IPS-18a (cell line): Measurements from ENCODE around the gene GPR157.

ENCODE experiments used
- H3K27ac ChIP-seq: one replicate; pipeline ENCODE4 v1.5.1; 2013; ENCODE audit warnings: low read length
- H3K27me3 ChIP-seq: one replicate; pipeline ENCODE4 v1.6.1; 2013; ENCODE audit warnings: mild to moderate bottlenecking, low read length; ENCODE audit not compliant: control insufficient read depth, insufficient read depth
- H3K36me3 ChIP-seq: one replicate; pipeline ENCODE4 v1.6.1; 2013; ENCODE audit warnings: low read depth, low read length; ENCODE audit not compliant: control insufficient read depth
- H3K4me1 ChIP-seq: one replicate; pipeline ENCODE4 v1.6.1; 2013; ENCODE audit warnings: low read depth, low read length; ENCODE audit not compliant: control insufficient read depth
- H3K4me3 ChIP-seq: one replicate; pipeline ENCODE4 v1.5.1; 2013; ENCODE audit warnings: low read length
- H3K9ac ChIP-seq: one replicate; pipeline ENCODE4 v1.6.1; 2013; ENCODE audit warnings: mild to moderate bottlenecking, low read length, moderate library complexity
- H3K9me3 ChIP-seq: one replicate; pipeline ENCODE4 v1.6.1; 2013; ENCODE audit warnings: low read depth, low read length; ENCODE audit not compliant: control insufficient read depth

Gene GPR157

DNA sequence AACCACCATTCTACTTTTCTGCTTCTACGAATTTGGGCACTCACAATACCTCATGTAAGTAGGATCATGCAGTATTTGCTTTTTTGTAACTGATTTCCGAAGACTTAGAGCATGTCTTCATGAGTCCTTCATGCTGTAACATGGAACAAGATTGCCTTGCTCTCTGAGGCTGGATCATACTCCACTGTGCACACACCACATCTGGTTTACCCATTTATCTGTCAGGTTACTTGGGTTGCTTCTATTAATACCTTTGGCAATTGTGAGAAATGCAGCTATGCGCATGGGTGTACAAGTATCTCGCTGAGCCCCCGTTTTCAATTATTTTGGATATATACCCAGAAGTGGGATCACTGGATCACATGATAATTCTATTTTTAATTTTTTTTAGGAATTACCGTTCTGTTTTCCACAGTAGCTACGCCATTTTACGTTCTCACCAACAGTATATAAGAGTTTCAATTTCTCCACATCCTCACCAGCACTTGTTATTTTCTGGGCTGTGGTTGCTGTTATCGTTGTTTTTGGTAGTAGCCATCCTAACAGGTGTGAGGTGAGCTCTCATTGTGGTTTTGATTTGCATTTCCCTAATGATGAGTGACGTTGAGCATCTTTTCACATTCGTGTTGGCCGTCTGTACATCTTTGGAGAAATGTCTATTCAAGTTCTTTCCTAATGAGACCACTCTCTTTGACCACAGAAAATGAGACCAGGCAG, 48.8 kb downstream of the GPR157 start:
- Histone ChIP-seq H3K4me1 (no peaks in the 10 kb centered on the region), H3K4me3 (no peak overlapping the region), H3K9ac (no peak overlapping the region), H3K27ac (no peak overlapping the region), H3K36me3 (no peaks in the 10 kb centered on the region), H3K9me3 (no peaks in the 10 kb centered on the region), H3K27me3 (no peaks in the 10 kb centered on the region)

DNA sequence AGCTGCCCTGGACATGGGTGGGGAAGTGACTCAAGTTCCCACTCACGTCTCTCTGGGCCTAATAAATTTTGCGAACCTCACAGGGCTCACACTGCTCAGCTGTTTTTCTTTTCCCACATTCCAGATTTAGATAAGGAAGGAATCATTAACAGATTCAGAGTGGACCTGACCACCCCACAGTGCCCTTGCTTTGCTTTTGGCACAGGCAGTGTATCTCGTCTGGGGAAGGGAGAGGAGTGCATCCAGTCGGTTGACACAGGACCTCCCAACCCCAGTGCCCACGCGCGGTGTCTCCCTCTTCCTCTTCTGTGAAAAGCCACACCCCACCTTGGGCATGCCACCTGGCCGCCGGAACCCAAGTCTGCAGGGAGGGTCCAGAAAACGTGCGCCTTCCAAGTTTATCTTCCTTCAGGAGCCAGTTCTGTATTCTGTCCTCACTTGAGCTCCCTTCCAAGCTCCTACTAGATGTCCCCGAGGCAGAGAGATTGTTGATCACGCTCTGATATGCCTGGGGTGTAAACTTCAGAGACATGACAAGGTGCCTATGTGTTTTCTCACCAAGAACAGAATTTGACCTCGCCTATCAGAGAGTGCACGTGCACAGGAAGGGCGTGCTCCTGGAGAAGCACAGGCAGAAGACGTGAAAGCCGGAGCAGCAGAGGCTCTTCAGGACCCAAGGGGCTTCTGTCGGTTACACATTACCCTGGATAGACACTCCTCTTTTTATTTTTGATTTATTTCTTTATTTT, 50.0 kb downstream of the GPR157 start:
- H3K36me3 ChIP-seq = no peaks in the 10 kb centered on the region
- H3K4me3 ChIP-seq = no peak overlapping the region
- no peak overlapping the region for H3K27ac ChIP-seq
- H3K27me3 ChIP-seq = no peaks in the 10 kb centered on the region
- H3K9me3 ChIP-seq = no peaks in the 10 kb centered on the region
- H3K4me1 ChIP-seq = no peaks in the 10 kb centered on the region
- H3K9ac ChIP-seq = no peak overlapping the region

DNA sequence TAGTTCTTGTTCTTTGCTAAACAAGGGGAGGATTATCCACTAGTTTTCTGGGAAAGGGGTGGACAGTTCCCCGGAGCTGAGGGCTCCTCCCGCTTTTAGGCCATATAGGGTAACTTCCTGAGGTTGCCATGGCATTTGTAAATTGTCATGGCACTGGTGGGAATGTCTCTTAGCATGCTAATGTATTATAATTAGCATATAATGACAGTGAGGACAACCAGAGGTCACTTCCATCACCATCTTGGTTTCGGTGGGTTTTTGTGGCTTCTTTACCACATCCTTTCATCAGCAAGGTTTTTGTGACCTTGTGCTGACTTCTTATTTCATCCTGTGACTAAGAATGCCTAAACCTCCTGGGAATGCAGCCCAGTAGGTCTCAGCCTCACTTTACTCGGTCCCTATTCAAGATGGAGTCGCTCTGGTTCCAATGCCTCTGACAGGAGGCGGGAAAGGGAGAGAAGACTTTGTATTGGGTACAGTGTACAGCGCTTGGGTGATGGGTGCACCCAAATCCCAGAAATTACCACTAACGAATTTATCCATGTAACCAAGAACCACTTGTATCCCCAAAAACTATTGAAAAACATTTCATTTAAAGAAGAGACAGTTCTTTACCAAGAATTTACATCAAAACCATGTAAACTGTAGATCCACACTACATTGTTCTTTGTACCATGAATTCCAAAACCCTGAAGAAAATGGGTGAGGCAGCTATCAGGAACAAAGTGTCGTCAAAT, 50.7 kb downstream of the GPR157 start:
- Histone ChIP-seq H3K9ac (no peak overlapping the region), H3K36me3 (no peaks in the 10 kb centered on the region), H3K27ac (no peak overlapping the region), H3K27me3 (no peaks in the 10 kb centered on the region), H3K9me3 (no peaks in the 10 kb centered on the region), H3K4me3 (no peak overlapping the region), H3K4me1 (no peaks in the 10 kb centered on the region)

DNA sequence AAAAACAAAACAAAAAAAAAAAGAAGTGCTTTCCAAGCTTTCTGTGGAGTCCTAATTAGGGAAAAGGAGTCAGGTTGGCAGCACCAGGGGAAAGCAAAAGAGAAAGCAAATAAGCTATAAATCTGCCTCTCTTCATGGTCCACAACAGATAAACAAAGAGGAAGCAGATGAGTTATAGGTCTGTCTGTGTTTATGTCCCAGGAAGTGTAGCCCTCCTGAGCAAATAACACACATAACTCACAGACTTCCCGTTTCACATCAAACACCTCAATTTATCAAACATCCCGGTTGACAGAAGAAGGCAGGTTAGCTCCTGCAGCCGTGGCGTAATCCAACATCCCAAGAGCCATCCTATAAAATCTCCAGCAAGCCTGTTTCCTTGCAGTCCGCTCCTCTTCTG, 53.9 kb downstream of the GPR157 start:
- no peak overlapping the region for H3K4me3 ChIP-seq
- no peak overlapping the region for H3K9ac ChIP-seq
- H3K27ac ChIP-seq = no peak overlapping the region

DNA sequence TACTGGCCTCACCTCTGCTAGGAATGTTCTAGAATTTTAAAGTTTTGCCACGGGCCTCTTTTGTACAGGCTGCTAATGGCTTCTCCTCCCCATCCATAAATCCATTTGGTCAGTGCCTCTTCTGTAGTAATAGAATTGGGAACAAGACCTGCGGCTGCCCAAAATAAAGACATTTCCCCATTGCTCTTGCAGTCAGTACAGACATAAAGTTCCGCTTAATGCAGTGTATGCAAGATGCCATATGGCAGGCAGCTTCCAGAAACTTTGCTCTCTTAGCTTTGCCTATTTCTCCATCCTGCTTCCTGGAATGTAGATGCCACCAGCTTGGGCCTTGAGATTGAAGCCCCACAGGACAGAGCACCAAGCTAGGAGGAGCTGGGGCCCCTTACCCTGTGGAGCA, 55.8 kb downstream of the GPR157 start:
- Histone ChIP-seq H3K4me3 (no peak overlapping the region), H3K9ac (no peak overlapping the region), H3K27me3 (no peaks in the 10 kb centered on the region), H3K36me3 (no peaks in the 10 kb centered on the region), H3K4me1 (peaks cover 11% of the 10 kb centered on the region), H3K27ac (no peak overlapping the region), H3K9me3 (no peaks in the 10 kb centered on the region)

More for the DNA sequence above, 53.9 kb downstream of the GPR157 start:
- Histone ChIP-seq H3K36me3 (no peaks in the 10 kb centered on the region), H3K9me3 (no peaks in the 10 kb centered on the region), H3K27me3 (no peaks in the 10 kb centered on the region), H3K4me1 (no peaks in the 10 kb centered on the region)

DNA sequence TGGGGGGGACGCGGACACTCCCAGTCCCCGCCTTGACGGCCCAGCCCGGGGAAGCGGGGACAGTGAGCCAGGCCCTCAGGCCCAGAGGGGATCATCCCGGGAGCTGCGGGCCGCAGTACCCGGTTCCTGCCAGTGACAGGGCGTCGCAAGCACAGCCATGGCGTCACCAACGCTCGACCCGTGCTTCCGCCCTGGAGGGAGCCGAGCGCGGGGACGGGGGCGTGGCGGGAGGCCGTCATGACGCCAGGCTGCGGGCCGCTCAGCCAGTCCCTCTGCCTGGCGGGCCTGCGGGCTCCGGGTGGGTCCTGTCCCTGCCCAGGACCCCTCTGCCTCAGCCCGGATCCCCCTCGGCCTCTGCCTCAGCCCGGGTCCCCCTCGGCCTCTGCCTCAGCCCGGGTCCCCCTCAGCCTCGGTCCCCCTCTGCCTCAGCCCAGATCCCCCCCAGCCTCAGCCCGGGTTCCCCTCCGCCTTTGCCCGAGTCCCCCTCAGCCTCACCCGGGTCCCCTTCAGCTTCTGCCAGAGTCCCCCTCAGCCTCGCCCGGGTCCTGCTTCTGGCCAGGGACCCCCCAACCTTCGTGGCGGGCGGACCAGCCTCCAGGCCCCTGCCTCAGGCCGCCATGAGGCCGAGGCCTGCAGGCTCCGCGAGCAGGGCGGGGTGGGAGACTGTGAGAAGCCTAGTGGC, 57.2 kb downstream of the GPR157 start:
- H3K9ac ChIP-seq = no peak overlapping the region
- H3K36me3 ChIP-seq = no peaks in the 10 kb centered on the region
- H3K27ac ChIP-seq = no peak overlapping the region
- no peak overlapping the region for H3K4me3 ChIP-seq
- H3K27me3 ChIP-seq = no peaks in the 10 kb centered on the region
- no peaks in the 10 kb centered on the region for H3K9me3 ChIP-seq
- peaks cover 11% of the 10 kb centered on the region for H3K4me1 ChIP-seq

DNA sequence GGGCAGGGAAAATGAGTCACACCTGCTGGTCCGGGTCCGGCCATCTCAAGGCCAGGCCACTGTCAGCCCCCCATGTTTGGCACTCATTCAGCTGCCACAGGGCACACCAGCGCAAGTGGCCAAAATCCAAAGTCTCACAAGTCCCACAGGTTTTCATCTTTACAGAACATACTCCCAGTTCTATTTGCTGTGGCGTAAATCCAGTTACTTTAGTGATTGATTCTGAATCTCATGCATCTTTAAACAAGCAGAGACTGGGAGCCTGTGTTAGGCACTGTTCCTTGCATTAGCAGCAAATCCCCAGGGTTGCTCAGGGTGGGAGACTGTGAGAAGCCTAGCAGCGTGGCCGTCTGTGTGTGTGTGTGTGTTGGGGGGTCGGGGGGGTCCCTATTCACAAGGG, 58.4 kb downstream of the GPR157 start:
- H3K4me3 ChIP-seq = no peak overlapping the region
- H3K27me3 ChIP-seq = no peaks in the 10 kb centered on the region
- peaks cover 11% of the 10 kb centered on the region for H3K4me1 ChIP-seq
- no peak overlapping the region for H3K27ac ChIP-seq
- H3K9ac ChIP-seq = no peak overlapping the region
- no peaks in the 10 kb centered on the region for H3K9me3 ChIP-seq
- H3K36me3 ChIP-seq = no peaks in the 10 kb centered on the region

DNA sequence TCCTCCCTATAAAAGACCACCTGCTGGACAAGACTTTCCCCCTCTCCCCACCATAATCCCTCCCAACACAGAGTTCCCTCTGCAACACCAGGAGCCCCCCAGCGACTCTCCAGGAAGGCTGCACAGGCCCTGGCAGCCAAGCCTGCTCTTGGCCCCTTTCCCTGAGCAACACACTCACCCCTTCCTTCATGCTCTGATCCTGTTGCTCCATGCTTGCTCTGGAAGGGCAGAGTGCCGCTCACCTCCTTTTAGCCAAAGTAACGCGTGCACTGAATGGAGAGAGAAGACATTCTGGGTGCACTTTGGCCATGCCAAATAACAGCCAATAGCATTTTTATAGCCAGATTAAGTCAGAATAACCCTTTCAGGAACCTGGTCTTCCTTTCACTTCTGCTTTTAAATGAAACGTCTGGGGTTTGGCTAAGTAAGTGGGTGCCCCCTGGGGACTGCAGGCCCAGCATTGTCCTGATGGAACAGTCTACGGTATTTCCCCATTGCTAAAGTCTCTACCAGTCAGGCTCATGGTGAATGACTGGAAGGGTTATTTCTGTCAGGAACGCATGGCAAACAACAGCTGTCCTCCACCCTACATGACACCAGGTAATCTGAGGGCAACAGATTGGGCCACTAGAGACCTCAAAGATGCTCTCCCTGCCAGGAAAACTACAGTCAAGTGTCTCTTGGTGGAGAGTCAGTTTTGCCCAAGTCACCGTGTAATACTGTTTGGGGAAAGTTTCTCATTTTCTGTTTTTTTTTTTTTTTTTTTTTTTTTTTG, 59.4 kb downstream of the GPR157 start, which contains the start of gene SLC2A5:
Gene SLC2A5 (minus strand): TSS at position 310 of the 775 bp plus-strand sequence. CDS start 99 bp downstream, at position 211.
- H3K27me3 ChIP-seq = no peaks in the 10 kb centered on the region
- H3K36me3 ChIP-seq = no peaks in the 10 kb centered on the region
- H3K4me3 ChIP-seq = no peak within 1 kb of the TSS
- H3K27ac ChIP-seq = no peak within 1 kb of the TSS
- H3K9me3 ChIP-seq = no peaks in the 10 kb centered on the region
- no peak within 1 kb of the TSS for H3K9ac ChIP-seq
- peaks cover 11% of the 10 kb centered on the region for H3K4me1 ChIP-seq

DNA sequence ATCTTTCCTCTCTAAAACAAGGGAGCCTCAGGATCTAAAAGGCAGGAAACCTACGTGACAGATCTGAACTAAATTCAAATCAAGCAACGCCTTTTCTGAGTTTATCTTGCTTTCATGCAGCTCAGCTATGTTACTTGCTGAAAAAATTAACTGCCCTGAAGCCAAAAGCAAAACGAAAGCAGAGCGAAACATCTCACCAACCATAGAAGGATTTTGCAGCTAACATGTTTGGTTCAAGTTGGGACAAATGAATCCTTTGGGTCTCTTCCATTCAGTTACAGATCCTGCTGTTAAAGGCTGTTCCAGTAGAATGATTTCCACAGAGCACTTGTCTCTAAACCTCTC, 59.9 kb downstream of the GPR157 start:
- no peak overlapping the region for H3K4me3 ChIP-seq

DNA sequence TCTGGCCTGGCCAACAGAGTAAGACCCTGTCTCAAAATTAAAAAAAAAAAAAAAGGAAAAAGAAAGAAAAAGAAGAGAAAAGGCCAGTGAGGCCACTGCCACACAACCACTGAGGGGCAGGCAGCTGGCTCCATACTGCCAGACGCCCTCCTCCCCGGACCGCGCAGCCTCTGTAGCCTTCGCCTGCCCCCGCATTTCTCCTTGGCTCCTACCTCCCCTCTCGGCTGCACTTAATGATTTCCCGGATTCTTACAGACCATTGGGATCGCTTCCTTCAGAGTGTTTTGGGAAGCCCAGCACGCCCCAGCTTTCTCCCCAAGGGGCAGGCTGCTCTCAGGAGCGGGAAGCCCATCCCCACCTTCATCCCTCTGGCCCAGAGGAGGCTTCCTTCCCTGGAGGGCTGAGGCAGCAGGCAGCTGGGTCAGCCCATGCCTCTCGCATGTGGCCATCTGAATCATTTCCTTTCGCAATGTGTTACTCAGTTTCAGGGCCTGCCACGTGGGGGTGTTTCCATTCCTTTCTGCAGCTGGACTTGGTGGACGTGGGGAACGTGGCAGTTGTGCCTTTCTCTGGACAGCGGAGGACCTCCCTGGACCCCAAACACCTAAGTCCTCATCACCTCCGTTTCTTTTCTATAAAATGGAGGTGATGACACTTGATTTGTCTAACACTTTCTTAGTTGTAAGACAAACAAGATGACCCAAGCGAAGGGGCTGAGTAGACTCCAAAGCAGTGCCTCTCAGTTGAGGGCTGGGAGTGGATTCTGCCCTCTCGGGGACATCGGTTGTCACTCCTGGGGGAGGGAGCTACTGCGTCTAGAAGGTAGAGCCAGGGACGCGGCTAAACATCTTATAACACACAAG, 61.7 kb downstream of the GPR157 start:
- Histone ChIP-seq H3K4me3 (no peak overlapping the region), H3K9ac (no peak overlapping the region), H3K4me1 (peaks cover 11% of the 10 kb centered on the region), H3K36me3 (no peaks in the 10 kb centered on the region), H3K27me3 (no peaks in the 10 kb centered on the region), H3K27ac (no peak overlapping the region), H3K9me3 (no peaks in the 10 kb centered on the region)

More for the DNA sequence above, 59.9 kb downstream of the GPR157 start:
- Histone ChIP-seq H3K9ac (no peak overlapping the region), H3K4me1 (peaks cover 11% of the 10 kb centered on the region), H3K27me3 (no peaks in the 10 kb centered on the region), H3K36me3 (no peaks in the 10 kb centered on the region), H3K27ac (no peak overlapping the region), H3K9me3 (no peaks in the 10 kb centered on the region)
